Spleen (tissue), 7 donors: Measurements from ENCODE around the gene PRKCB.

Source experiments
- POLR2A ChIP-seq, 3 donors: fragments of 450-650 bp; IDR thresholded peaks; one replicate each; pipeline ENCODE4 v1.5.1; 2017; ENCODE audit warnings: antibody characterized with exemption in 3 of 3, mild to moderate bottlenecking in 1 of 3
- POLR2AphosphoS5 ChIP-seq, 3 donors: sonication (generic); formaldehyde crosslinking; IDR thresholded peaks; one replicate each; pipeline ENCODE4 v1.5.1; 2017; ENCODE audit warnings: antibody characterized with exemption in 3 of 3
- TF ChIP-seq, protein P1 (sequence below), 11 experiments: fragments of 200-600 bp in 7 of 11; fragments of 450-650 bp in 4 of 11; sonication (generic) in 4 of 11; IDR thresholded peaks in 8 of 11; conservative IDR thresholded peaks in 3 of 11; 1 replicate in 7 of 11; 2 replicates in 4 of 11; pipeline versions ENCODE4 v1.4.0 to v1.8.0; 2016 to 2021; ENCODE audit warnings: antibody characterized with exemption in 11 of 11, inconsistent platforms in 4 of 11, mild to moderate bottlenecking in 1 of 11
- donor health status: DM: no; HTN: no; CAD: no; lungs with moderate emphysema.
- donor health status: DM: no; HTN: no; CAD: no.
- donor health status: DM: no; HTN: no; CAD: no.

DNA sequence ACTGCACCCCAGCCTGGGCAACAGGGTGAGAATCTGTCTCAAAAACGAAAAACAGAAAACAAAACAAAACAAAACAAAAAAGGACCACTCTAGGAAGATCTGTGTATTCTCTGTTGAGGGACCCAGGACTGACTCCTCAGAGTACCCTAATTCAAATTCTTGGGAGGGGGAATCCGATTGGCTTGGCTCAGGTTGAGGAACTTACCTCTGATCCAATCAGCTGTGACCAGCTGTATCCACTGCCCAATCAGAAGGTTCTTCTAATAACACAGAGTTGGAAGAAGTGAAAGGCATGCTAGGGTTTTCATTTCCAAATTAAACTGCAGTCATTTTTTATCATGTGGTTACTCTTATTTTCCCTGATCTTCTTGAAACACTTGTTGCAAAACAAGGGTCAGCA, 314.5 kb downstream of the PRKCB start:
- TF ChIP-seq, protein P1, sequence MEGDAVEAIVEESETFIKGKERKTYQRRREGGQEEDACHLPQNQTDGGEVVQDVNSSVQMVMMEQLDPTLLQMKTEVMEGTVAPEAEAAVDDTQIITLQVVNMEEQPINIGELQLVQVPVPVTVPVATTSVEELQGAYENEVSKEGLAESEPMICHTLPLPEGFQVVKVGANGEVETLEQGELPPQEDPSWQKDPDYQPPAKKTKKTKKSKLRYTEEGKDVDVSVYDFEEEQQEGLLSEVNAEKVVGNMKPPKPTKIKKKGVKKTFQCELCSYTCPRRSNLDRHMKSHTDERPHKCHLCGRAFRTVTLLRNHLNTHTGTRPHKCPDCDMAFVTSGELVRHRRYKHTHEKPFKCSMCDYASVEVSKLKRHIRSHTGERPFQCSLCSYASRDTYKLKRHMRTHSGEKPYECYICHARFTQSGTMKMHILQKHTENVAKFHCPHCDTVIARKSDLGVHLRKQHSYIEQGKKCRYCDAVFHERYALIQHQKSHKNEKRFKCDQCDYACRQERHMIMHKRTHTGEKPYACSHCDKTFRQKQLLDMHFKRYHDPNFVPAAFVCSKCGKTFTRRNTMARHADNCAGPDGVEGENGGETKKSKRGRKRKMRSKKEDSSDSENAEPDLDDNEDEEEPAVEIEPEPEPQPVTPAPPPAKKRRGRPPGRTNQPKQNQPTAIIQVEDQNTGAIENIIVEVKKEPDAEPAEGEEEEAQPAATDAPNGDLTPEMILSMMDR (IDR thresholded peaks at IDR 0.05 in 8 of 11, conservative IDR thresholded peaks at IDR 0.05 in 3 of 11): no peak
- TF ChIP-seq POLR2A (IDR thresholded peaks at IDR 0.05): no peak
- no peak for TF ChIP-seq POLR2AphosphoS5 (IDR thresholded peaks at IDR 0.05)
